Measurements from ENCODE around the gene FOXE3. TPM values are rescaled to one million over a fixed set of nuclear protein-coding genes. Genes with fewer than 3 reads are reported as not detected.

FOXE3 gene
- total and polyA plus RNA-seq, 2 of the 8 experiments (the other 6 are each of a cell fraction or from before 2014, with no cell fraction given): 0.18 TPM; not detected in 1

DNA sequence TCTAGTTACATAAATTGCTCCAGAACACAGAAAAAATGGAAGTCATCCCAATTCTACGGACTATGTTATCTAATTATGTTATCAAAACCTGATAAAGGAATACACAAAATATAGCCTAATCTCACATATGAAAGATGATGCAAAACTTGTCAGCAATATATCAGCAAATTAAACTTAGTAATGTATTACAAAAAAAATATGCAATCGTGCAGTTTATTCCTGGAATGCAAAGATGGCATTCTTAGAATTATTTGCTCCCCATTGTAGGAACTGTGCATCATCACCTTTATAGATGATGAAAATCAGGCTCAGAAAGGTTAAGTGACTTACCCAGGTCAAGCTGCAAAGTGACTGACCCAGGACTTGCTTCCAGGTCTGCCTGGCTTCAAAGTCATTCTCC, 7.8 kb downstream of the FOXE3 start (continued):
- TF ChIP-seq CBX5 (IDR thresholded peaks at IDR 0.05; ENCODE audit: low read depth, low read length) (no peak), SRF (IDR thresholded peaks at IDR 0.05; ENCODE audit: low read depth, low read length) (no peak), SP2 (IDR thresholded peaks at IDR 0.05; ENCODE audit: low read length) (no peak), NANOG (IDR thresholded peaks at IDR 0.05; ENCODE audit: insufficient read depth, low read depth, low read length, poor library complexity, severe bottlenecking) (no peak)

Data from H1 (cell line).